Activated CD8-positive, alpha-beta T cell treated with anti-CD3 and anti-CD28 coated beads for 36 hours (primary cell): Measurements from ENCODE around the gene KIAA1549. TPM values are rescaled to one million over a fixed set of nuclear protein-coding genes. Genes with fewer than 3 reads are reported as not detected.

Source experiments
- ATAC-seq: fragments of 200-7000 bp; cut with Tn5 transposase; one replicate; pipeline ENCODE4 v1.10.0; 2021; ENCODE audit warnings: mild to moderate bottlenecking, moderate library complexity
- CTCF ChIA-PET: fragments of 350-600 bp; sonication (Branson Sonifier 250); formaldehyde crosslinking; loops from one replicate; lab custom pipeline; 2021; ENCODE audit warnings: antibody characterized with exemption; lab: Charles Lee
- POLR2A ChIA-PET: fragments of 350-600 bp; sonication (Branson Sonifier 250); formaldehyde crosslinking; loops from one replicate; lab custom pipeline; 2021; ENCODE audit warnings: antibody characterized with exemption; lab: Charles Lee
- DNase-seq: peaks from one replicate; pipeline ENCODE4 v3.0.0-alpha.2; 2020
- H3K27ac Mint-ChIP-seq: one replicate; pipeline ENCODE4 v1.8.0; 2021; ENCODE audit warnings: mild to moderate bottlenecking, mixed read lengths
- H3K27me3 Mint-ChIP-seq: one replicate; pipeline ENCODE4 v1.8.0; 2021; ENCODE audit warnings: mixed read lengths
- H3K36me3 Mint-ChIP-seq: one replicate; pipeline ENCODE4 v1.8.0; 2021; ENCODE audit warnings: low read depth, mixed read lengths
- H3K4me1 Mint-ChIP-seq: one replicate; pipeline ENCODE4 v1.8.0; 2021; ENCODE audit warnings: low read depth, mixed read lengths
- H3K4me3 Mint-ChIP-seq: one replicate; pipeline ENCODE4 v1.8.0; 2021; ENCODE audit warnings: mild to moderate bottlenecking, moderate library complexity, mixed read lengths
- H3K9me3 Mint-ChIP-seq: one replicate; pipeline ENCODE4 v1.8.0; 2021; ENCODE audit warnings: mixed read lengths
- intact Hi-C: fragments of 100-400 bp; cut with micrococcal nuclease; formaldehyde crosslinking; loops from one replicate; pipeline ENCODE4 v1.10.0; 2022
- total RNA-seq, 2 experiments: library from RNA; stranded (reverse); gene quantifications; one replicate each; pipeline ENCODE4 v1.2.3, GENCODE V29; 2021
- TF ChIP-seq, protein P1 (sequence below): fragments of 200-600 bp; IDR thresholded peaks from one replicate; pipeline ENCODE4 v1.8.0; 2022; ENCODE audit warnings: antibody characterized with exemption, mild to moderate bottlenecking

The KIAA1549 gene
- total RNA-seq, 2 experiments from 2014 or later = 1.3 to 1.5 TPM

DNA sequence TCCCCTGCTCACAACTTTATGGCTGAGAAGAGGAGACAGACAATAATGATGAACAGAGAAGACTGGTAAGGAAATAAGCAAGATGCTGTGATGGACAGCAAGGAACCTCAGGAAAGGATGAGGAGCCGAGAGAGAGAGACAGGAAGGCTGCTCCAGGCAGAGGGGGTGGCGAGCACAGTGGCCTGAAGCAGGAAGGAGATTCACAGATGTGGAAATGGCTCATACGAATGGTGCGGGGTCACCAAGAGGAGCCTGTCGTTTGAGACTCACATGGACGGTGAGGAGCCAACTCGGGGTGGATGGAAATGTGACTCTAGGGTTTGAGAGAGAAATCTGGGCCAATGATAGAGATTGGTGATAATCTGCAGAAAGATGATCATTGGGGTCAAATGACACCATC is 43.7 kb downstream of the KIAA1549 start:
- Mint-ChIP-seq H3K27ac (no peak overlapping the region), H3K4me1 (no peaks in the 10 kb centered on the region), H3K9me3 (no peaks in the 10 kb centered on the region), H3K27me3 (no peaks in the 10 kb centered on the region), H3K4me3 (no peak overlapping the region), H3K36me3 (no peaks in the 10 kb centered on the region)
- POLR2A ChIA-PET = interaction anchor here (0.7 to 1.0 kb wide), 2 partner anchors 8 to 275 kb away, joined by 3 read pairs; no protein-coding TSS in a partner anchor
- intact Hi-C loops = no loop called here
- CTCF ChIA-PET = no interaction called here
- TF ChIP-seq, protein P1, sequence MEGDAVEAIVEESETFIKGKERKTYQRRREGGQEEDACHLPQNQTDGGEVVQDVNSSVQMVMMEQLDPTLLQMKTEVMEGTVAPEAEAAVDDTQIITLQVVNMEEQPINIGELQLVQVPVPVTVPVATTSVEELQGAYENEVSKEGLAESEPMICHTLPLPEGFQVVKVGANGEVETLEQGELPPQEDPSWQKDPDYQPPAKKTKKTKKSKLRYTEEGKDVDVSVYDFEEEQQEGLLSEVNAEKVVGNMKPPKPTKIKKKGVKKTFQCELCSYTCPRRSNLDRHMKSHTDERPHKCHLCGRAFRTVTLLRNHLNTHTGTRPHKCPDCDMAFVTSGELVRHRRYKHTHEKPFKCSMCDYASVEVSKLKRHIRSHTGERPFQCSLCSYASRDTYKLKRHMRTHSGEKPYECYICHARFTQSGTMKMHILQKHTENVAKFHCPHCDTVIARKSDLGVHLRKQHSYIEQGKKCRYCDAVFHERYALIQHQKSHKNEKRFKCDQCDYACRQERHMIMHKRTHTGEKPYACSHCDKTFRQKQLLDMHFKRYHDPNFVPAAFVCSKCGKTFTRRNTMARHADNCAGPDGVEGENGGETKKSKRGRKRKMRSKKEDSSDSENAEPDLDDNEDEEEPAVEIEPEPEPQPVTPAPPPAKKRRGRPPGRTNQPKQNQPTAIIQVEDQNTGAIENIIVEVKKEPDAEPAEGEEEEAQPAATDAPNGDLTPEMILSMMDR = no peak
- no peak for DNase-seq
- no peak for ATAC-seq

DNA sequence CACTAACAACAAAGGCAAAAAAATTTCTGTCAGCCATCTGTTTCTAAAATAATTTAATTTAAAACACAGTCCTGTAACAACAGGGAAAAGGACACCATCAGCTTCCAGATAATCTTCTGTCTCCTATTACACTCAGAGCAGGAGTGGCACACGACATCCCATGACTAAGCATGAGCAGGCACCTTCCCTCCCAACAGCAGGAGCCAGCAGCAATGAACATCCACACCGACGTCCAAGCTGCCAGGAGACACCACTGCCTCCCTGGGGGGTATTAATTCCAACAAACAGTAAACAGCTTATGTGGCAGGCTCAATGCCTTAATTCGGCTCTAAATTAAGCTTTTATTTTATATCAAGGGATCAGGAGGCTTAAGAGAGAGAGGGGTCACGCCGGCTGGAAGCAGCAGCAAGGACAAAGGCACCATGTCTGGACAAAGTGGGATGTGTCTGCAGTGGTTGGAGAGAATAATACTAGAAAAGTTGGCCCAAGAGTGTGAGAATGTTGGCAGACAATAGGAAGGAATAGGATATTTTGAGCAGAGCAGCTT is 45.7 kb downstream of the KIAA1549 start:
- Mint-ChIP-seq H3K9me3 (no peaks in the 10 kb centered on the region), H3K4me1 (no peaks in the 10 kb centered on the region), H3K36me3 (no peaks in the 10 kb centered on the region), H3K27ac (no peak overlapping the region), H3K27me3 (no peaks in the 10 kb centered on the region), H3K4me3 (no peak overlapping the region)
- ChIA-PET POLR2A (interaction anchor here (0.5 kb wide), 1 partner anchor 11 kb away, joined by 3 read pairs; no protein-coding TSS in a partner anchor), CTCF (interaction anchor here (1.0 to 1.2 kb wide), 2 partner anchors 21 to 25 kb away, joined by 3 read pairs; no protein-coding TSS in a partner anchor)
- TF ChIP-seq, protein P1 = no peak
- intact Hi-C loops = no loop called here
- no peak for DNase-seq
- ATAC-seq = no peak

DNA sequence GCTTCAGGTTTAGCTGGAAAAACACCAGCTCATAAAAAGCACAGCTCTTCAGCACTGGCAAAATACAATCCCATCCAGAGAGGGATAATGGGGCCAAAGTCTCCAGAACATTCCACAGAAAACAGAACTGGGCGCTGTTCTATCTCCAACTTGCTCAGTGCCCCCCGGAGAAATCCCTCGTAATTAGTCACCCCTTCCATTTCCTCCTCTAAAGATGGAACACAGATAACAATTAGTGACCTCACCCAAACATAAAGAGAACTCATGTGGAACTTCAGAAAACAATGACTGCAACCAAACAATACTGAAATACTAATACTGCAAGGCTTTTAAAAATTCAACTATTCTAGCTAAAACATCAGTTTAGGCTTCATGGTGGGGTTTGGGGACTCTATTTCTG is 46.3 kb downstream of the KIAA1549 start:
- H3K27me3 Mint-ChIP-seq = no peaks in the 10 kb centered on the region
- DNase-seq = no peak
- ChIA-PET CTCF (interaction anchor here (1.0 kb wide), 1 partner anchor 24 kb away, joined by 3 read pairs; no protein-coding TSS in a partner anchor), POLR2A (interaction anchor here (0.5 to 1.6 kb wide), 2 partner anchors 11 to 47 kb away, joined by 3 to 4 read pairs; no protein-coding TSS in a partner anchor)
- H3K4me3 Mint-ChIP-seq = no peak overlapping the region
- intact Hi-C loops = no loop called here
- H3K4me1 Mint-ChIP-seq = no peaks in the 10 kb centered on the region
- H3K36me3 Mint-ChIP-seq = no peaks in the 10 kb centered on the region
- no peak overlapping the region for H3K27ac Mint-ChIP-seq
- ATAC-seq = no peak
- H3K9me3 Mint-ChIP-seq = no peaks in the 10 kb centered on the region
- TF ChIP-seq, protein P1 = no peak

DNA sequence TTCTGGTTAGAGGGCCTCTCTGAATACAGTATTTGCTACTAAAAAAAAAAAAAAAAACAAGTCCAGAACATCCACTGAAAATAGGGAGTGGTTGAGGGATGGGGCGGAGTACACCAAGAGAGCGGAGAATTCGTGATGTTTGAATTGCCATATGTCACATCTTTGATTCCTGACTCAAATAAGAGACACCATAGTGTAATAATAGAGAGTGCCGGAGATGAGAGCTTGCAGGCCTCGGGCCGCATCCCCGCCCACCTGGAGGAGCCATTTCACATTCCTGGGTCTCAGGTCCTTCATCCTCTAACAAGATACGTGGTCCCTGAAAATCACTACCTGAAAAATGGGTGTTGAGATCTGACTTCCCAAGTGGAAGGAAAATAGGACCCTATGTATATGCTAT is 46.8 kb downstream of the KIAA1549 start:
- POLR2A ChIA-PET = interaction anchor here (1.6 kb wide), 1 partner anchor 48 kb away, joined by 4 read pairs; no protein-coding TSS in a partner anchor
- no peaks in the 10 kb centered on the region for H3K9me3 Mint-ChIP-seq
- CTCF ChIA-PET = no interaction called here
- intact Hi-C loops = no loop called here
- no peak for ATAC-seq
- no peaks in the 10 kb centered on the region for H3K4me1 Mint-ChIP-seq
- DNase-seq = no peak
- TF ChIP-seq, protein P1 = no peak
- no peak overlapping the region for H3K4me3 Mint-ChIP-seq
- no peak overlapping the region for H3K27ac Mint-ChIP-seq
- H3K27me3 Mint-ChIP-seq = no peaks in the 10 kb centered on the region
- no peaks in the 10 kb centered on the region for H3K36me3 Mint-ChIP-seq

DNA sequence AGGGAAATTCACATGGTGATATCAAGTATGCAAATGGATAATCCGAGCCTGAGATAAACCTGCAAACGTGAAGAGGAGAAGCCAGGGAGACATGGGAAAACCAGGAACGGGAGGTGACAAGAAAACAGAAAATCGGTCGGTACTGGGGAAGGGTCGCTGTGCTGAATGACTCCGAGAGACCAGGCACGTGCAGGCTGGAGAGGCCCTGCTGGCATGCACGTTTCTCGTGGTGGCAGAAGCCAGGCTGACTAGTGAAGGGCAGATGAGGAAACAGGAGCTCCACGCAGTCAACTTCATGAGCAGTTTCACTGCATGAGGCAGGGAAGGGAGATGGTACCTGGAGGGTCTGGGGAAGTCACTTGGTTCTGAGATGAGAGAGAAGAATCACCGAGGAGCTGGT is 48.3 kb downstream of the KIAA1549 start:
- DNase-seq = no peak
- no peaks in the 10 kb centered on the region for H3K9me3 Mint-ChIP-seq
- TF ChIP-seq, protein P1 = no peak
- ChIA-PET CTCF (no interaction called here), POLR2A (interaction anchor here (0.6 kb wide), 1 partner anchor 112 kb away, joined by 3 read pairs; no protein-coding TSS in a partner anchor)
- no peaks in the 10 kb centered on the region for H3K27me3 Mint-ChIP-seq
- H3K4me1 Mint-ChIP-seq = no peaks in the 10 kb centered on the region
- no peaks in the 10 kb centered on the region for H3K36me3 Mint-ChIP-seq
- no peak for ATAC-seq
- H3K4me3 Mint-ChIP-seq = no peak overlapping the region
- H3K27ac Mint-ChIP-seq = no peak overlapping the region
- intact Hi-C loops = no loop called here
